AG08396 (cell line): ENCODE results near the gene TFF3.

Experiments
- DNase-seq: peaks from one replicate; pipeline ENCODE4 v3.0.0; 2012; ENCODE audit warnings: low spot score, mixed read lengths

Gene TFF3

DNA sequence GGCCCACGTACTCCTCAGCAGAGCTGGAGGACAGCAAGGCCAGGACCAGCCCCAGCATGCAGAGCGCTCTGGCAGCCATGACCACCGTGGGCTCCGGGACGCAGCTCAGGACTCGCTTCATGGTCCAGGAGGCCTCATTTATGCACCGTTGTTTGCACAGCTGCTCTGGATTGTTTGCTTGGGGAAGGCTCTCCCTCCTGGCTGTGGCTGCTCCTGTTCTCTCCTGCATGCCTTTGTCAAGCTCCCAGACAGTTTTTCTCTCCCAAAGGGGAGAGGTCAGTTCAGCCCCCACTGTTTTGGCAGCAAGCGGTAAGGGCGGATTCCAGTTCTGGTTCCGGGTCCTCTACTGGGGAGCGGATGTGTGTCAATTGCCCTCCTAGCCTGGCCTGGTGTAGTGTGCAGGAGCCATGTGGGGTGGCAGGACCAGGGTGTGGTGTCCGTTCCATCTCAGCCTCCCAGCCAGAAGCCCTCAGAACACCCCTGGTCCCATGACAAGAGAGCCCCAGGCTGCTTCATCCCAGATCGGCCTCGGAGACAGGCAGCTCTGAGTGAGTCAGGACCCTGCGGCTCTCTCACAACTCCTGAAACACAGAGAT is at the start of gene TFF3:
TSS of gene TFF3 (minus strand) at position 114 of the 596 bp plus-strand sequence. CDS start at position 79, 35 bp downstream.
- DNase-seq: no peak

DNA sequence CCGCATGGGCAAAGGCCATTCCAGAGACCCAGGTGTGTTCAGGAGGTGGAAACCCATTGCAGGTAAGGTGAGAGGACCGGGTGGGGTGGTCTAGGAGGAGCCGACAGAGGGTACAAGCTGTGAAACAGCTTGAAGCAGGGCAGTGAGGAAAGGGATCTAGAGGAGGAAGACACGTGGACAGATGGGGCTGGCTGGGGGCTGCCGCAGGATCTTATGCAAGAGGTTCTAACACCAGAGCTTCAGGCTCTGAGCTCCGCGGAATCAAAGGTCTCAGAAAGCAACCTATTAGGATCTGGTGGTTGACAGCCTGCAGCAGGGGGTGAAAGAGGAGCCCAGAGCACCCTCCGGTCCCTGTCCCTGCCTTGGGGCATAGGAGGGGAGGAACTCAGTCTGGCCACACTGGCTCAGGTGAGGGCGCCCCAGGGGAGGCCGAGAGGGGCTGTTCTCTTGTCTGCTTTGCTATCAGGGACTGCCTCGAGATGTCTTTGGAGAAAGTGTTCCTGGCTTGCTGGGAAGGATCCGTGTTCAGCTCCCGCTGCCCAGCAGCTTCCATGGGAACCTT is 49.2 kb upstream of the TFF3 start:
- no peak for DNase-seq

DNA sequence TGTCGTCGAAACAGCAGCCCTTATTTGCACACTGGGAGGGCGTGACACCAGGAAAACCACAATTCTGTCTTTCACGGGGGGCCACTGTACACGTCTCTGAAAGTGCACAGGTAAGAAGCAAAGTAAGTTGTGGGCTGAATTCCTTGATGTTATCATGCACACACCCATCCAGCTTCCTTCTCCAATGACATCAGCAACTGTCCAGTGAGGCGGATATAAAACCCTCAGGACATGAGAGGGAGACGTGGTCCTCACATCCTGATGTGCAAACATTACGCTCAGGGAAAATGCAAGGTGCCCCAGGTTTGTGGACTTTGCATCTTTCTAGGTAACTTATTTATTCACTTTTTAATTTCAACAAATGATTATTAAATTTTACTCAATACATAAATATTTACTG is 48.1 kb upstream of the TFF3 start:
- DNase-seq: no peak

DNA sequence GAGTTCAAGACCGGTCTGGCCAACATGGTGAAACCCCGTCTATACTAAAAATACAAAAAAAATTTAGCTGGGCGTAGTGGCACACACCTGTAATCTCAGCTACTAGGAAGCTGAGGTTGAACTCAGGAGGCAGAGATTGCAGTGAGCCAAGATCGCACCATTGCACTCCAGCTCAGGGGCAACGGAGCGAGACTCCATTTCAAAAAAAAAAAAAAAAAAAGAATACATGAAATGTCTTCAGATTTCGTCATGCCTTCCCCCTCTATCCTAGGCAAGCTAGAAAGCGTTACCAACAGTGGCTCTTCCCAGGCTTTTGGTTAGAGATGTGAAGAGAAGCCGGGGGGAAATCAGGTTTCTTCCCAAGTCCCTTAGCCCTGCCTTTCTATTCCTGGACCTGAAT is 47.5 kb upstream of the TFF3 start:
- DNase-seq: no peak

DNA sequence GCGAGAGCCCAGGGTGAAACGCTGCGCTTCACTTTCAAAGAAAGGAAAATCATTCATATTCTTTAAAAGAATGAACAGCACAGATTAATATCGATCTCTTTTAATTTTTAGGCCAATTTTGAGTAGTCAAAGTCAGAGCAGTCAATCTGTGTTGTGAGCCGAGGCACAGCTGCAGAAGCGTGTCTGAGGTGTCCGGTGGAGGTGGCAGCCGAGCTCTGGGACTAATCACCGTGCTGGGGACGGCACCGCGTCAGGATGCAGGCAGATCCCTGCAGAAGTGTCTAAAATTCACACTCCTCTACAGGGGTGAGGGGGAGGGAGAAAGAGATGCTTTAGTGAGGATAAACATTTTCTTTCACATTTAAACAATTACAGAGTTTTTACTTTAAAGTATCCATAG is 47.0 kb upstream of the TFF3 start:
- DNase-seq: no peak

DNA sequence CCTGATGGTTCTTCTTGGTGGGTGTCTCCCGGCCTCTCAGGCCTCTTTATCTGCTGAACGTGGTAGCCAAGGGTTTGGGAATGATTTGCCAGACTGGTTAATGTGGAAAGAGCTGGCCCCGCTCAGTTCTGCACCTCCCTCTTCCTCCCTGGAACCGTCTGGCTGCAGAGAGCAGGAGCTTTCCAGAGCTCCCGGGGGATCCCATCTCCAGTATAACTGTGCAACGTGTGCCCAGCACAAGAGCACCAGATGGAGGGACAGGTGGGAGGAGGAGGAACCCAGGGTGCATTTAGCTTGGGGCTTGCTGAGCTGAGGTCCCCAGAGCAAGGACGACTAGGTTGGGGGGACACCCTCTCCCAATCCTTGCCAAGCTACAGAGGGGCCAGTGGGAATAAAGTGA is 46.1 kb upstream of the TFF3 start:
- no peak for DNase-seq

DNA sequence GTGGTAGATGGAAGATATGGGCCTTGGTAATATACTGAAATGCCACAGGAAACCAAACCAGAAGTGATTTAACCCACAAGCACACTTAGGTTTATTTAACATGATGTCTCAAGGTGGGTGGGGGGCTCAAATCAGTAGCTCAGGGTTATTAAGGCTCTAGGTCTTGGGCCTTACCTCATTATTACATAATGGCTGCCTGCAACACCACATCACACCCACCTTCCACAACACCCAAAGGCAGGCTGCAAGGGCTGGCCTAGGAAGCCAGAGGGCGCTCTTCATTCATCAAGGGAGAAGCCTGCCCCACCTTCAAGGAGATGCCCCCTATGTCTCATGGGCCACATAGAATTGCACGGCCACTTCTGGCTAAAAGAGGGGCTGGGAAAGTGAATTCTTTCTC is 45.1 kb upstream of the TFF3 start:
- no peak for DNase-seq

DNA sequence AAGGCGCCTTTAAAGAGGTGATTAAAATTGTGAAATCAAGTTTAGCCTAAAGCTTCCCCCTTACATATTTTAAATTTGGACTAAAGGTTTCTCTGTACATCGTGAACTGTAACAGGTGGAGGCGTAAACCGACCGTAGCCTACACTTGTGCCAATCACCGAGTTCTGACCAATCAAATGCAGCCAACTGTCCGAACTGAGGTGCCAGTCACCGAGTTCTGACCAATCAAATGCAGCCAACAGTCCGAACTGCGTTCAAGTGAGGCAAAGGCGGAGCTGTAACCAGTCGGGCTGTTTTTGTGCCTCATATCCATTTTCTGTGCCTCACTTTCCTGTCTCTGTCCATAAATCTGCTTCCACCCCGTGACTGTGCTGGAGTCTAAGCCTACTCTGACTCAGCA is 43.7 kb upstream of the TFF3 start:
- DNase-seq: no peak

- no peak for DNase-seq
Observed at GRCh38 chr21:42358261-42358660, 43.1 kb upstream of the TFF3 start.

DNA sequence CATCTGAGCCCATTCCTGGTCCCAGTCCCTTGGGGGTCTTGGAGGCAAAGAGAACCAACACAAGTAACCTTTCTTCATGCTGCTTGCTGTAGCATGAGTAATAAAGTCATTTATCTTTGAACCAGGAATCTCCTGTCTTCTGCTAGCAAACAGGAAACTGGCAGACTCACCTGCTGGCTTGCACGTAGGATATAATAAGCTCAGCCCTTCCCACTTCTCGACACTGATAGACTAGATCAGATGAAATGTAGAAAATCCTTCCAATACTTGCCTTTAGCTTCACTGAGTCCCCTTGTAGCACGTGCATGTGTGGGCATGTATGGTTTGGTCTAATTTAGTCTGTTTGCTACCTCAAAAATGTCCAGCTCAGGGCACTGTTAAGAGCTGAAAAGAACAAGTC is 42.1 kb upstream of the TFF3 start:
- DNase-seq: no peak

GRCh38 chr21:42356650-42357049 is 41.4 kb upstream of the TFF3 start:
- no peak for DNase-seq

GRCh38 chr21:42356046-42356445 is 40.8 kb upstream of the TFF3 start:
- DNase-seq: no peak

- no peak for DNase-seq
Observed at GRCh38 chr21:42353623-42354022, 38.4 kb upstream of the TFF3 start.

GRCh38 chr21:42352441-42353095 is 37.4 kb upstream of the TFF3 start:
- no peak for DNase-seq

DNA sequence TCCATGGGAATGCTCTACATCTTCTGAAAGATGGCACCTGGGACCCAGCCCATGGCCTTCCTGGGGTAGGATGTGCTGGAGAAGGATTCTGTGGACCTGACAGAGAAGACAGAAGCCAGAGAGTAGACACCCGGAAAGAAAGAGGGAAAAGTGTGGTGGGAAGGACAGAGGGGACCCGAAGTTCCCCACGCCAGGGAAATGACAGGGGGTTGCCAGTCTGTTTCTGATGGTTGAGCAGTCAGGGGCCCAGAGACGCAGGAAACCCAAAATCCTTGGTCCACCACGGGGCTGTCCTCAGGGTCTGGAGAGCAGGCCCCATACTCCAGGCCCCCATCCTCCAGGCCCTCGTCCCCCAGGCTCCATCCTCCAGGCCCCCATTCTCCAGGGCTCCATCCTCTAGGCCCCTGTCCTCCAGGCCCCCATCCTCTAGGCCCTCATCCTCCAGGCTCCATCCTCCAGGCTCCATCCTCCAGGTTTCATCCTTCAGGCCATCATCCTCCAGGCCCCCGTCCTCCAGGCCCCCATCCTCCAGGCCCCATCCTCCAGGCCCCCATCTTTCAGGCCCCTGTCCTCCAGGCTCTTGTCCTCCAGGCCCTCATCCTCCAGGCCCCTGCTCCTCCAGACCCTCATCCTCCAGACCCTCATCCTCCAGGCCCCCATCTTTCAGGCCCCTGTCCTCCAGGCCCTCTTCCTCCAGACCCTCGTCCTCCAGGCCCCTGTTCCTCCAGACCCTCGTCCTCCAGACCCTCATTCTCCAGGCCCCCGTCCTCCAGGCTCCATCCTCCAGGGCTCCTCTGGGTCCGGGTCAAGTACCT is 36.6 kb upstream of the TFF3 start:
- no peak for DNase-seq

DNA sequence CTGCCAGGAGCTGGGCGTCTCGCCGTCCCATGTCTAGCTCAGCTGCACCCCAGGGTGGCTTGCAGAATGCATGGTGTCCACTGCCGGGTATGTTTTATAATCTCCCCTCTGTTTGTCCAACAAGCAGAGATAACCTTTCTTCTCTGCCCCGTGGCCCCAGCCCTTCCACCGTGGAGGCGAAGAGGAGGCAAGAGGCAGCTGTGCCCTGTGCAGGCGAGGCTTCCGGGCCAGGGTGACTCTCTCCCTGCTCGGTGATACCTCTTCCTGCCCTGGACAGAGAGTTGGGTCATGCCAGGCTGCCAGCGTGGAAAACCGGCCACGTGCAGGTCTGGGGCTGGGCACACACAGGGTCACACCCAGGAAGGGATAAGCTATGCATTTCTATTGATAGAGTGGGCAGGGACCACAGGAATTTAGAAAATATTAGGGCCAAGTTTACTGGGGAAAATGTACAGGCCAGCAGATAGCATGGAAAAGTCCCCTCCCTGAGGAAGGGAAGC is 35.8 kb upstream of the TFF3 start, which contains the start of gene TFF2:
TSS of gene TFF2 (minus strand) at position 68 of the 500 bp plus-strand sequence. CDS start at position 31, 37 bp downstream.
- DNase-seq: no peak

- no peak for DNase-seq
Observed at GRCh38 chr21:42350318-42350910, 35.2 kb upstream of the TFF3 start.

GRCh38 chr21:42349420-42350317 is 34.5 kb upstream of the TFF3 start:
- DNase-seq: no peak

DNA sequence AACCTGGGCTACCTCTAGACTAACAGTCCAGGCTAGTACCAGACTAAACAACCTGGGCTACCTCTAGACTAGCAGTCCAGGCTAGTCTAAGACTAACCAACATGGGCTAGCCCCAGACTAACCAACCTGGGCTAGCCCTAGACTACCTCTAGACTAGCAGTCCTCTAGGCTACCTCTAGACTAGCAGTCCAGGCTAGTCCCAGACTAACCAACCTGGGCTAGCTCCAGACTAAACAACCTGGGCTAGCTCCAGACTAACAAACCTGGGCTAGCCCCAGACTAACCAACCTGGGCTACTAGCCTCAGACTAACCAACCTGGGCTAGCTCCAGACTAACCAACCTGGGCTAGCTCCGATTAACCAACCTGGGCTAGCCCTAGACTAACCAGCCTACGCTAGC is 33.6 kb upstream of the TFF3 start:
- no peak for DNase-seq

- DNase-seq: no peak
Observed at GRCh38 chr21:42347601-42348327, 32.6 kb upstream of the TFF3 start.
